WTC11 (cell line): Measurements from ENCODE around the gene THUMPD1. TPM values are rescaled to one million over a fixed set of nuclear protein-coding genes. Genes with fewer than 3 reads are reported as not detected.

Experiments used
- ATAC-seq: fragments of 200-7000 bp; cut with Tn5 transposase; 2 replicates; pipeline ENCODE4 v1.10.0; 2021; ENCODE audit warnings: mild to moderate bottlenecking, moderate library complexity
- CTCF ChIA-PET: fragments of 300-600 bp; sonication (Branson Sonifier 250); formaldehyde crosslinking; loops from one replicate; lab custom pipeline; 2021; ENCODE audit warnings: antibody characterized with exemption; lab: Charles Lee
- POLR2A ChIA-PET: fragments of 350-600 bp; sonication (Branson Sonifier 250); formaldehyde crosslinking; loops from one replicate; lab custom pipeline; 2021; ENCODE audit warnings: antibody characterized with exemption; lab: Charles Lee
- DNase-seq: peaks from one replicate; pipeline ENCODE4 v3.0.0; 2021; ENCODE audit warnings: low spot score
- H3K27ac Mint-ChIP-seq: 2 replicates; pipeline ENCODE4 v1.8.0; 2021; ENCODE audit warnings: mixed read lengths
- H3K27me3 Mint-ChIP-seq: 2 replicates; pipeline ENCODE4 v1.8.0; 2021; ENCODE audit warnings: low read depth, mild to moderate bottlenecking, moderate library complexity, mixed read lengths
- H3K36me3 Mint-ChIP-seq: 2 replicates; pipeline ENCODE4 v1.8.0; 2021; ENCODE audit warnings: mixed read lengths
- H3K4me1 Mint-ChIP-seq: 2 replicates; pipeline ENCODE4 v1.8.0; 2022; ENCODE audit warnings: mixed read lengths
- H3K4me3 Mint-ChIP-seq: 2 replicates; pipeline ENCODE4 v1.8.0; 2021; ENCODE audit warnings: mild to moderate bottlenecking, moderate library complexity, mixed read lengths
- H3K9me3 Mint-ChIP-seq: 2 replicates; pipeline ENCODE4 v1.8.0; 2021; ENCODE audit warnings: mixed read lengths
- CBFB ChIP-seq: sonication (generic); formaldehyde crosslinking; IDR thresholded peaks from 2 replicates; pipeline ENCODE4 v1.8.1; 2022; ENCODE audit warnings: mild to moderate bottlenecking, low read depth, missing genetic modification reagents
- ELF4 ChIP-seq: sonication (generic); formaldehyde crosslinking; IDR thresholded peaks from 2 replicates; pipeline ENCODE4 v1.8.1; 2022; ENCODE audit warnings: low read depth, mild to moderate bottlenecking, moderate library complexity, missing genetic modification reagents
- FOXJ3 ChIP-seq: sonication (generic); formaldehyde crosslinking; IDR thresholded peaks from 2 replicates; pipeline ENCODE4 v1.9.0; 2021; ENCODE audit warnings: missing genetic modification reagents, mild to moderate bottlenecking, borderline replicate concordance
- FOXP1 ChIP-seq: sonication (generic); formaldehyde crosslinking; IDR thresholded peaks from 2 replicates; pipeline ENCODE4 v1.8.0; 2022; ENCODE audit warnings: missing genetic modification reagents, mild to moderate bottlenecking, moderate library complexity, borderline replicate concordance
- GTF2I ChIP-seq: fragments of 250-450 bp; sonication (Bioruptor Pico); conservative IDR thresholded peaks from 2 replicates; pipeline ENCODE4 v1.4.0; 2021; ENCODE audit warnings: mild to moderate bottlenecking
- KAT7 ChIP-seq: sonication (generic); formaldehyde crosslinking; IDR thresholded peaks from 2 replicates; pipeline ENCODE4 v1.8.1; 2023; ENCODE audit warnings: missing genetic modification reagents, mild to moderate bottlenecking, borderline replicate concordance
- MXD4 ChIP-seq: fragments of 250-450 bp; sonication (Bioruptor Pico); IDR thresholded peaks from 2 replicates; pipeline ENCODE4 v1.8.0; 2021; ENCODE audit warnings: mild to moderate bottlenecking, moderate library complexity, borderline replicate concordance
- OVOL2 ChIP-seq: fragments of 250-450 bp; sonication (Bioruptor Pico); IDR thresholded peaks from 2 replicates; pipeline ENCODE4 v1.9.0; 2021; ENCODE audit warnings: mild to moderate bottlenecking, borderline replicate concordance
- SP1 ChIP-seq: sonication (generic); formaldehyde crosslinking; conservative IDR thresholded peaks from 2 replicates; pipeline ENCODE4 v1.8.1; 2022; ENCODE audit warnings: missing genetic modification reagents
- ZNF232 ChIP-seq: sonication (generic); formaldehyde crosslinking; IDR thresholded peaks from 2 replicates; pipeline ENCODE4 v1.8.0; 2022; ENCODE audit warnings: mild to moderate bottlenecking, missing genetic modification reagents
- ZNF423 ChIP-seq: fragments of 250-450 bp; sonication (Bioruptor Pico); IDR thresholded peaks from 2 replicates; pipeline ENCODE4 v2.1.2; 2022; ENCODE audit warnings: mild to moderate bottlenecking, moderate library complexity
- ZNF671 ChIP-seq: fragments of 250-450 bp; sonication (Bioruptor Pico); IDR thresholded peaks from 2 replicates; pipeline ENCODE4 v1.8.0; 2021; ENCODE audit warnings: mild to moderate bottlenecking
- total RNA-seq: library from RNA; stranded (reverse); gene quantifications from 3 replicates; pipeline ENCODE4 v1.2.3, GENCODE V29; 2021
- TF ChIP-seq, protein P1 (sequence below): sonication (generic); formaldehyde crosslinking; IDR thresholded peaks from 2 replicates; pipeline ENCODE4 v1.8.1; 2023; ENCODE audit warnings: mild to moderate bottlenecking, missing genetic modification reagents
- TF ChIP-seq, protein P2 (sequence below): sonication (generic); formaldehyde crosslinking; conservative IDR thresholded peaks from 2 replicates; pipeline ENCODE4 v1.8.1; 2023; ENCODE audit warnings: mild to moderate bottlenecking, low read depth, missing genetic modification reagents, moderate library complexity
- TF ChIP-seq, protein P3 (sequence below): sonication (generic); formaldehyde crosslinking; IDR thresholded peaks from 2 replicates; pipeline ENCODE4 v1.8.1; 2022; ENCODE audit warnings: low read depth, mild to moderate bottlenecking, moderate library complexity, missing genetic modification reagents, borderline replicate concordance
- TF ChIP-seq, protein P4 (sequence below): sonication (generic); formaldehyde crosslinking; IDR thresholded peaks from 2 replicates; pipeline ENCODE4 v1.8.1; 2022; ENCODE audit warnings: low read depth, missing genetic modification reagents, borderline replicate concordance
- TF ChIP-seq, protein P5 (sequence below): fragments of 250-450 bp; sonication (Bioruptor Pico); IDR thresholded peaks from 2 replicates; pipeline ENCODE4 v1.9.0; 2021; ENCODE audit warnings: moderate library complexity, mild to moderate bottlenecking, inconsistent platforms, borderline replicate concordance
- TF ChIP-seq, protein P6 (sequence below): sonication (generic); formaldehyde crosslinking; IDR thresholded peaks from 2 replicates; pipeline ENCODE4 v1.8.0; 2022; ENCODE audit warnings: mild to moderate bottlenecking, missing genetic modification reagents
- TF ChIP-seq, protein P7 (sequence below): sonication (generic); formaldehyde crosslinking; IDR thresholded peaks from 2 replicates; pipeline ENCODE4 v1.8.1; 2023; ENCODE audit warnings: mild to moderate bottlenecking, missing genetic modification reagents, borderline replicate concordance

The THUMPD1 gene
- total RNA-seq, 1 experiment from 2014 or later: 48.5 TPM

DNA sequence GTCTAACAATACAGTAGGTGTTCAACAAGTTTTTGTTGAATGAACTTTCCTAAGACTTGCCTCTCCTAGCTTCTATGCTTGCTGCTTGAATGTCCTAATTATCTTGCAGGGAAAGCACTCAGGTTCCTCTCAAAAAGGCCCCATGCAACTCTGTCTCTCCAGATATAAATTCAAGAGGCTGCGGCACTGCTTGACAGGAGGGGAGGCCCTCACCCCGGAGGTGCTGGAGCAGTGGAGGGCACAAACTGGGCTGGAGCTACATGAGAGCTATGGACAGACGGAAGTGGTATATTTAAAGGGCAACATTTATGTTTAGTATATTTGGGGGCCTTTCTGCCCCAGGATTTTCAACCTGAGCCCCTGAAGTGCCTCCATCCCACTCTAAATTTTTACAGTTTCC lies 14.4 kb downstream of the THUMPD1 start (continued):
- TF ChIP-seq, protein P1, sequence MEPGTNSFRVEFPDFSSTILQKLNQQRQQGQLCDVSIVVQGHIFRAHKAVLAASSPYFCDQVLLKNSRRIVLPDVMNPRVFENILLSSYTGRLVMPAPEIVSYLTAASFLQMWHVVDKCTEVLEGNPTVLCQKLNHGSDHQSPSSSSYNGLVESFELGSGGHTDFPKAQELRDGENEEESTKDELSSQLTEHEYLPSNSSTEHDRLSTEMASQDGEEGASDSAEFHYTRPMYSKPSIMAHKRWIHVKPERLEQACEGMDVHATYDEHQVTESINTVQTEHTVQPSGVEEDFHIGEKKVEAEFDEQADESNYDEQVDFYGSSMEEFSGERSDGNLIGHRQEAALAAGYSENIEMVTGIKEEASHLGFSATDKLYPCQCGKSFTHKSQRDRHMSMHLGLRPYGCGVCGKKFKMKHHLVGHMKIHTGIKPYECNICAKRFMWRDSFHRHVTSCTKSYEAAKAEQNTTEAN (CRISPR knock-in tag): no peak
- TF ChIP-seq OVOL2 (CRISPR knock-in tag) (no peak), SP1 (no peak), ZNF671 (CRISPR knock-in tag) (no peak), GTF2I (no peak), FOXP1 (no peak), KAT7 (no peak), ZNF232 (no peak)
- TF ChIP-seq, protein P2, sequence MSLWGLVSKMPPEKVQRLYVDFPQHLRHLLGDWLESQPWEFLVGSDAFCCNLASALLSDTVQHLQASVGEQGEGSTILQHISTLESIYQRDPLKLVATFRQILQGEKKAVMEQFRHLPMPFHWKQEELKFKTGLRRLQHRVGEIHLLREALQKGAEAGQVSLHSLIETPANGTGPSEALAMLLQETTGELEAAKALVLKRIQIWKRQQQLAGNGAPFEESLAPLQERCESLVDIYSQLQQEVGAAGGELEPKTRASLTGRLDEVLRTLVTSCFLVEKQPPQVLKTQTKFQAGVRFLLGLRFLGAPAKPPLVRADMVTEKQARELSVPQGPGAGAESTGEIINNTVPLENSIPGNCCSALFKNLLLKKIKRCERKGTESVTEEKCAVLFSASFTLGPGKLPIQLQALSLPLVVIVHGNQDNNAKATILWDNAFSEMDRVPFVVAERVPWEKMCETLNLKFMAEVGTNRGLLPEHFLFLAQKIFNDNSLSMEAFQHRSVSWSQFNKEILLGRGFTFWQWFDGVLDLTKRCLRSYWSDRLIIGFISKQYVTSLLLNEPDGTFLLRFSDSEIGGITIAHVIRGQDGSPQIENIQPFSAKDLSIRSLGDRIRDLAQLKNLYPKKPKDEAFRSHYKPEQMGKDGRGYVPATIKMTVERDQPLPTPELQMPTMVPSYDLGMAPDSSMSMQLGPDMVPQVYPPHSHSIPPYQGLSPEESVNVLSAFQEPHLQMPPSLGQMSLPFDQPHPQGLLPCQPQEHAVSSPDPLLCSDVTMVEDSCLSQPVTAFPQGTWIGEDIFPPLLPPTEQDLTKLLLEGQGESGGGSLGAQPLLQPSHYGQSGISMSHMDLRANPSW: no peak
- TF ChIP-seq, protein P3, sequence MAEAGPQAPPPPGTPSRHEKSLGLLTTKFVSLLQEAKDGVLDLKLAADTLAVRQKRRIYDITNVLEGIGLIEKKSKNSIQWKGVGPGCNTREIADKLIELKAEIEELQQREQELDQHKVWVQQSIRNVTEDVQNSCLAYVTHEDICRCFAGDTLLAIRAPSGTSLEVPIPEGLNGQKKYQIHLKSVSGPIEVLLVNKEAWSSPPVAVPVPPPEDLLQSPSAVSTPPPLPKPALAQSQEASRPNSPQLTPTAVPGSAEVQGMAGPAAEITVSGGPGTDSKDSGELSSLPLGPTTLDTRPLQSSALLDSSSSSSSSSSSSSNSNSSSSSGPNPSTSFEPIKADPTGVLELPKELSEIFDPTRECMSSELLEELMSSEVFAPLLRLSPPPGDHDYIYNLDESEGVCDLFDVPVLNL: no peak

DNA sequence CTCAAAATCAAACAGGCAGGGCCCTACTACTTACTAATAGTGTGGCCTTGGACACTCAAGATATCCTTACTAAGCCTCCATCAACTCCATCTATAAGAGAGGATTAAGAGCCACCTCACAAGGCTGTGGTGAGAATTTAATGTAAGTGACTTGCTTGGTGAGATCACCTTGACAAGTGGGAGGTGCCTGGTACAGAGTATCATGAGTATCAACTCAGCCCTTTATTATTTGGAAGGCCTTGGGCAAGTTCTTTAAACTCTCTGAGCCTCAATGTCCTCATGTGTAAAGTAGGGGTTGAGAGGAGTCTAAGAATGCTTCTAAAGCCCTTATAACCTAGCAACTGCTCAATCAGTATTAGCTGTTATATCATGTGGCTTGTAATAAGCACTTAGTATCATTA lies 15.0 kb downstream of the THUMPD1 start:
- ChIA-PET CTCF (no interaction called here), POLR2A (interaction anchor here (0.8 kb wide), 1 partner anchor 80 kb away, joined by 7 read pairs; the partner anchor contains the start of genes ERI2 and REXO5)
- Mint-ChIP-seq H3K4me1 (no peaks in the 10 kb centered on the region), H3K27me3 (peaks cover 3% of the 10 kb centered on the region; the same call in 1 of the 2 replicates), H3K27ac (no peak overlapping the region), H3K9me3 (no peaks in the 10 kb centered on the region), H3K36me3 (no peaks in the 10 kb centered on the region), H3K4me3 (no peak overlapping the region)
- no peak for ATAC-seq
- TF ChIP-seq MXD4 (no peak), SP1 (no peak), ELF4 (CRISPR knock-in tag) (no peak), CBFB (CRISPR knock-in tag) (no peak), KAT7 (no peak), FOXJ3 (CRISPR knock-in tag) (no peak), ZNF423 (no peak)
- TF ChIP-seq, protein P4, sequence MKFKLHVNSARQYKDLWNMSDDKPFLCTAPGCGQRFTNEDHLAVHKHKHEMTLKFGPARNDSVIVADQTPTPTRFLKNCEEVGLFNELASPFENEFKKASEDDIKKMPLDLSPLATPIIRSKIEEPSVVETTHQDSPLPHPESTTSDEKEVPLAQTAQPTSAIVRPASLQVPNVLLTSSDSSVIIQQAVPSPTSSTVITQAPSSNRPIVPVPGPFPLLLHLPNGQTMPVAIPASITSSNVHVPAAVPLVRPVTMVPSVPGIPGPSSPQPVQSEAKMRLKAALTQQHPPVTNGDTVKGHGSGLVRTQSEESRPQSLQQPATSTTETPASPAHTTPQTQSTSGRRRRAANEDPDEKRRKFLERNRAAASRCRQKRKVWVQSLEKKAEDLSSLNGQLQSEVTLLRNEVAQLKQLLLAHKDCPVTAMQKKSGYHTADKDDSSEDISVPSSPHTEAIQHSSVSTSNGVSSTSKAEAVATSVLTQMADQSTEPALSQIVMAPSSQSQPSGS (CRISPR knock-in tag): no peak
- TF ChIP-seq, protein P5, sequence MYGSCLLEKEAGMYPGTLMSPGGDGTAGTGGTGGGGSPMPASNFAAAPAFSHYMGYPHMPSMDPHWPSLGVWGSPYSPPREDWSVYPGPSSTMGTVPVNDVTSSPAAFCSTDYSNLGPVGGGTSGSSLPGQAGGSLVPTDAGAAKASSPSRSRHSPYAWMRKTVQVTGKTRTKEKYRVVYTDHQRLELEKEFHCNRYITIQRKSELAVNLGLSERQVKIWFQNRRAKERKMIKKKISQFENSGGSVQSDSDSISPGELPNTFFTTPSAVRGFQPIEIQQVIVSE (CRISPR knock-in tag): no peak
- TF ChIP-seq, protein P6, sequence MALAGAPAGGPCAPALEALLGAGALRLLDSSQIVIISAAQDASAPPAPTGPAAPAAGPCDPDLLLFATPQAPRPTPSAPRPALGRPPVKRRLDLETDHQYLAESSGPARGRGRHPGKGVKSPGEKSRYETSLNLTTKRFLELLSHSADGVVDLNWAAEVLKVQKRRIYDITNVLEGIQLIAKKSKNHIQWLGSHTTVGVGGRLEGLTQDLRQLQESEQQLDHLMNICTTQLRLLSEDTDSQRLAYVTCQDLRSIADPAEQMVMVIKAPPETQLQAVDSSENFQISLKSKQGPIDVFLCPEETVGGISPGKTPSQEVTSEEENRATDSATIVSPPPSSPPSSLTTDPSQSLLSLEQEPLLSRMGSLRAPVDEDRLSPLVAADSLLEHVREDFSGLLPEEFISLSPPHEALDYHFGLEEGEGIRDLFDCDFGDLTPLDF (CRISPR knock-in tag): no peak
- TF ChIP-seq, protein P7, sequence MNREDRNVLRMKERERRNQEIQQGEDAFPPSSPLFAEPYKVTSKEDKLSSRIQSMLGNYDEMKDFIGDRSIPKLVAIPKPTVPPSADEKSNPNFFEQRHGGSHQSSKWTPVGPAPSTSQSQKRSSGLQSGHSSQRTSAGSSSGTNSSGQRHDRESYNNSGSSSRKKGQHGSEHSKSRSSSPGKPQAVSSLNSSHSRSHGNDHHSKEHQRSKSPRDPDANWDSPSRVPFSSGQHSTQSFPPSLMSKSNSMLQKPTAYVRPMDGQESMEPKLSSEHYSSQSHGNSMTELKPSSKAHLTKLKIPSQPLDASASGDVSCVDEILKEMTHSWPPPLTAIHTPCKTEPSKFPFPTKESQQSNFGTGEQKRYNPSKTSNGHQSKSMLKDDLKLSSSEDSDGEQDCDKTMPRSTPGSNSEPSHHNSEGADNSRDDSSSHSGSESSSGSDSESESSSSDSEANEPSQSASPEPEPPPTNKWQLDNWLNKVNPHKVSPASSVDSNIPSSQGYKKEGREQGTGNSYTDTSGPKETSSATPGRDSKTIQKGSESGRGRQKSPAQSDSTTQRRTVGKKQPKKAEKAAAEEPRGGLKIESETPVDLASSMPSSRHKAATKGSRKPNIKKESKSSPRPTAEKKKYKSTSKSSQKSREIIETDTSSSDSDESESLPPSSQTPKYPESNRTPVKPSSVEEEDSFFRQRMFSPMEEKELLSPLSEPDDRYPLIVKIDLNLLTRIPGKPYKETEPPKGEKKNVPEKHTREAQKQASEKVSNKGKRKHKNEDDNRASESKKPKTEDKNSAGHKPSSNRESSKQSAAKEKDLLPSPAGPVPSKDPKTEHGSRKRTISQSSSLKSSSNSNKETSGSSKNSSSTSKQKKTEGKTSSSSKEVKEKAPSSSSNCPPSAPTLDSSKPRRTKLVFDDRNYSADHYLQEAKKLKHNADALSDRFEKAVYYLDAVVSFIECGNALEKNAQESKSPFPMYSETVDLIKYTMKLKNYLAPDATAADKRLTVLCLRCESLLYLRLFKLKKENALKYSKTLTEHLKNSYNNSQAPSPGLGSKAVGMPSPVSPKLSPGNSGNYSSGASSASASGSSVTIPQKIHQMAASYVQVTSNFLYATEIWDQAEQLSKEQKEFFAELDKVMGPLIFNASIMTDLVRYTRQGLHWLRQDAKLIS (CRISPR knock-in tag): no peak
- no peak for DNase-seq
